IMR-90 (cell line): ENCODE measurements around the gene ADAM23.

Experiments used
- BHLHE40 ChIP-seq: fragments of 150-350 bp; IDR thresholded peaks from 2 replicates; pipeline ENCODE4 v1.6.1; 2016; ENCODE audit warnings: mild to moderate bottlenecking, low read depth, low read length
- CEBPB ChIP-seq: IDR thresholded peaks from 2 replicates; pipeline ENCODE4 v1.6.1; 2012; ENCODE audit warnings: low read depth, low read length, improper control_type of control experiment
- CHD1 ChIP-seq: IDR thresholded peaks from 2 replicates; pipeline ENCODE4 v1.6.1; 2012; ENCODE audit warnings: low read depth, low read length, improper control_type of control experiment
- CTCF ChIP-seq: conservative IDR thresholded peaks from 2 replicates; pipeline ENCODE4 v1.5.1; 2012; ENCODE audit warnings: mild to moderate bottlenecking, low read depth, low read length, improper control_type of control experiment
- FOS ChIP-seq: fragments of 150-350 bp; IDR thresholded peaks from 2 replicates; pipeline ENCODE4 v1.6.1; 2016; ENCODE audit warnings: low read depth, low read length
- MXI1 ChIP-seq: IDR thresholded peaks from 2 replicates; pipeline ENCODE4 v1.6.1; 2012; ENCODE audit warnings: low read depth, mild to moderate bottlenecking, low read length, moderate library complexity, borderline replicate concordance
- POLR2A ChIP-seq: IDR thresholded peaks from 2 replicates; pipeline ENCODE4 v1.6.1; 2012; ENCODE audit warnings: mild to moderate bottlenecking, low read depth, low read length
- RCOR1 ChIP-seq: IDR thresholded peaks from 2 replicates; pipeline ENCODE4 v1.6.1; 2012; ENCODE audit warnings: mild to moderate bottlenecking, low read length, improper control_type of control experiment; ENCODE audit not compliant: insufficient replicate concordance
- SMC3 ChIP-seq: fragments of 150-350 bp; IDR thresholded peaks from 2 replicates; pipeline ENCODE4 v1.6.1; 2016; ENCODE audit warnings: low read depth, mild to moderate bottlenecking, antibody characterized with exemption, low read length, moderate library complexity
- USF2 ChIP-seq: fragments of 150-350 bp; IDR thresholded peaks from 2 replicates; pipeline ENCODE4 v1.6.1; 2017; ENCODE audit warnings: mild to moderate bottlenecking, antibody characterized with exemption, low read length, low read depth
- TF ChIP-seq, protein P1 (sequence below): fragments of 150-350 bp; IDR thresholded peaks from 2 replicates; pipeline ENCODE4 v1.6.1; 2016; ENCODE audit warnings: low read depth, mild to moderate bottlenecking, low read length, moderate library complexity, borderline replicate concordance

- TF ChIP-seq USF2 (no peak), RCOR1 (no peak), CTCF (no peak), MXI1 (no peak), CHD1 (no peak), CEBPB (no peak), SMC3 (no peak), POLR2A (no peak), FOS (no peak), BHLHE40 (no peak)
- TF ChIP-seq, protein P1, sequence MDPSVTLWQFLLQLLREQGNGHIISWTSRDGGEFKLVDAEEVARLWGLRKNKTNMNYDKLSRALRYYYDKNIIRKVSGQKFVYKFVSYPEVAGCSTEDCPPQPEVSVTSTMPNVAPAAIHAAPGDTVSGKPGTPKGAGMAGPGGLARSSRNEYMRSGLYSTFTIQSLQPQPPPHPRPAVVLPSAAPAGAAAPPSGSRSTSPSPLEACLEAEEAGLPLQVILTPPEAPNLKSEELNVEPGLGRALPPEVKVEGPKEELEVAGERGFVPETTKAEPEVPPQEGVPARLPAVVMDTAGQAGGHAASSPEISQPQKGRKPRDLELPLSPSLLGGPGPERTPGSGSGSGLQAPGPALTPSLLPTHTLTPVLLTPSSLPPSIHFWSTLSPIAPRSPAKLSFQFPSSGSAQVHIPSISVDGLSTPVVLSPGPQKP = no peak
Measured at GRCh38 chr2:206639636-206640035, 196.3 kb downstream of the ADAM23 start.
